H1 (cell line): ENCODE results near the gene SP8. TPM values are rescaled to one million over a fixed set of nuclear protein-coding genes. Genes with fewer than 3 reads are reported as not detected.

Source experiments
- CTCF ChIA-PET: fragments of 300-600 bp; sonication (Branson Sonifier 250); formaldehyde crosslinking; loops from one replicate; lab custom pipeline; 2021; ENCODE audit not compliant: partially characterized antibody; lab: Charles Lee
- POLR2A ChIA-PET: fragments of 300-600 bp; sonication (Branson Sonifier 250); formaldehyde crosslinking; loops from one replicate; lab custom pipeline; 2021; ENCODE audit warnings: inconsistent platforms; ENCODE audit not compliant: partially characterized antibody; lab: Charles Lee
- DNase-seq, 2 experiments: peaks; one replicate each; pipeline versions ENCODE4 v3.0.0 to v3.0.0-alpha.2; 2010 to 2022; ENCODE audit warnings: low spot score in 2 of 2, low read depth in 1 of 2, mixed read lengths in 1 of 2
- FAIRE-seq: peaks from 2 replicates; lab custom pipeline; 2011; peaks lifted over from hg19 to GRCh38; lab: Jason Lieb, UNC
- H2AFZ ChIP-seq: 2 replicates; pipeline ENCODE4 v1.8.1; 2012; ENCODE audit warnings: low read length, inconsistent platforms
- H2AK5ac ChIP-seq: 2 replicates; pipeline ENCODE4 v1.6.1; 2013; ENCODE audit warnings: low read depth, low read length
- H2BK120ac ChIP-seq: replicated peaks from 2 replicates; pipeline ENCODE3; 2013; ENCODE audit warnings: low read depth, low read length, inconsistent platforms
- H2BK12ac ChIP-seq: 2 replicates; pipeline ENCODE4 v1.6.1; 2013; ENCODE audit warnings: low read depth, low read length
- H2BK15ac ChIP-seq: 2 replicates; pipeline ENCODE4 v1.6.1; 2013; ENCODE audit warnings: low read length
- H2BK20ac ChIP-seq: 2 replicates; pipeline ENCODE4 v1.6.1; 2013; ENCODE audit warnings: low read length
- H2BK5ac ChIP-seq: 2 replicates; pipeline ENCODE4 v1.6.1; 2013; ENCODE audit warnings: low read depth, low read length
- H3K14ac ChIP-seq: 2 replicates; pipeline ENCODE4 v1.6.1; 2013; ENCODE audit warnings: inconsistent platforms; ENCODE audit not compliant: insufficient read length
- H3K18ac ChIP-seq: 2 replicates; pipeline ENCODE4 v1.6.1; 2013; ENCODE audit warnings: low read length; ENCODE audit errors: extremely low read depth
- H3K23ac ChIP-seq: 2 replicates; pipeline ENCODE4 v1.6.1; 2013; ENCODE audit warnings: inconsistent platforms; ENCODE audit not compliant: insufficient read length
- H3K23me2 ChIP-seq: 2 replicates; pipeline ENCODE4 v1.6.1; 2013; ENCODE audit warnings: low read depth, low read length
- H3K27ac ChIP-seq: 2 replicates; pipeline ENCODE4 v1.6.1; 2011; ENCODE audit warnings: low read depth, low read length, inconsistent platforms
- H3K27me3 ChIP-seq, 4 experiments: replicated peaks in 1 of 4; 1 replicate in 1 of 4; 2 replicates in 3 of 4; pipeline versions ENCODE4 v1.6.1 to v1.8.1; 2011 to 2013; ENCODE audit warnings: low read length in 3 of 4, mild to moderate bottlenecking in 3 of 4, inconsistent platforms in 2 of 4, mixed read lengths in 2 of 4, moderate library complexity in 1 of 4; ENCODE audit not compliant: control insufficient read depth in 3 of 4, insufficient read depth in 3 of 4; ENCODE audit errors: extremely low read depth in 1 of 4
- H3K36me3 ChIP-seq, 4 experiments: 2 replicates each; pipeline versions ENCODE4 v1.6.1 to v1.8.1; 2011 to 2013; ENCODE audit warnings: mild to moderate bottlenecking in 4 of 4, low read length in 3 of 4, moderate library complexity in 2 of 4, control low read depth in 1 of 4, inconsistent platforms in 1 of 4; ENCODE audit not compliant: insufficient read depth in 4 of 4, control insufficient read depth in 2 of 4
- H3K4ac ChIP-seq: replicated peaks from 2 replicates; pipeline ENCODE3; 2013; ENCODE audit warnings: low read length, low read depth, mixed read lengths, inconsistent platforms; ENCODE audit not compliant: insufficient read length
- H3K4me1 ChIP-seq, 4 experiments: replicated peaks in 1 of 4; 1 replicate in 1 of 4; 2 replicates in 3 of 4; pipeline versions ENCODE4 v1.6.1 to v1.8.1; 2011 to 2013; ENCODE audit warnings: low read length in 3 of 4, inconsistent platforms in 2 of 4, mixed read lengths in 1 of 4; ENCODE audit not compliant: insufficient read depth in 4 of 4, control insufficient read depth in 3 of 4
- H3K4me2 ChIP-seq, 2 experiments: 2 replicates each; pipeline versions ENCODE4 v1.6.1 to v1.8.1; 2011 to 2013; ENCODE audit warnings: low read depth in 2 of 2, low read length in 2 of 2, control low read depth in 1 of 2, inconsistent platforms in 1 of 2, mild to moderate bottlenecking in 1 of 2; ENCODE audit not compliant: insufficient read depth in 1 of 2
- H3K4me3 ChIP-seq, 4 experiments: fragments of 200-600, 300-600 bp in 1 of 4; sonication (generic), shearing (Covaris generic), sonication (Bioruptor Twin) in 1 of 4; 2 replicates each; pipeline versions ENCODE4 v1.5.1 to v1.8.1; 2011 to 2016; ENCODE audit warnings: low read length in 4 of 4, low read depth in 3 of 4, control low read depth in 2 of 4, inconsistent platforms in 2 of 4, mild to moderate bottlenecking in 2 of 4, mixed read lengths in 1 of 4, moderate library complexity in 1 of 4; ENCODE audit not compliant: insufficient read depth in 2 of 4; ENCODE audit errors: extremely low read depth in 1 of 4
- H3K56ac ChIP-seq: replicated peaks from 2 replicates; pipeline ENCODE3; 2013; ENCODE audit warnings: low read depth, mild to moderate bottlenecking, mixed read lengths, low read length, inconsistent platforms; ENCODE audit not compliant: insufficient read length
- H3K79me1 ChIP-seq: 2 replicates; pipeline ENCODE4 v1.6.1; 2013; ENCODE audit warnings: low read depth, low read length, control low read depth
- H3K79me2 ChIP-seq, 2 experiments: 2 replicates each; pipeline versions ENCODE4 v1.6.1 to v1.8.1; 2012 to 2013; ENCODE audit warnings: low read length in 2 of 2, mild to moderate bottlenecking in 2 of 2, inconsistent platforms in 1 of 2; ENCODE audit not compliant: insufficient read depth in 2 of 2, control insufficient read depth in 1 of 2
- H3K9ac ChIP-seq, 4 experiments: replicated peaks in 1 of 4; 1 replicate in 1 of 4; 2 replicates in 3 of 4; pipeline versions ENCODE4 v1.6.1 to v1.8.1; 2011 to 2013; ENCODE audit warnings: low read depth in 3 of 4, low read length in 3 of 4, control low read depth in 2 of 4, mild to moderate bottlenecking in 2 of 4, moderate library complexity in 2 of 4, inconsistent platforms in 1 of 4; ENCODE audit errors: extremely low read depth in 1 of 4
- H3K9me3 ChIP-seq, 2 experiments: 2 replicates each; pipeline versions ENCODE4 v1.6.1 to v1.8.1; 2012 to 2013; ENCODE audit warnings: mild to moderate bottlenecking in 2 of 2, moderate library complexity in 2 of 2, control low read depth in 1 of 2, inconsistent platforms in 1 of 2, low read depth in 1 of 2, low read length in 1 of 2, mixed read lengths in 1 of 2; ENCODE audit not compliant: insufficient read depth in 2 of 2
- H4K20me1 ChIP-seq, 2 experiments: replicated peaks in 1 of 2; 2 replicates each; pipeline versions ENCODE3 to v1.8.1; 2011 to 2013; ENCODE audit warnings: inconsistent platforms in 2 of 2, low read length in 2 of 2, mild to moderate bottlenecking in 1 of 2; ENCODE audit not compliant: insufficient read depth in 2 of 2, control insufficient read depth in 1 of 2
- H4K5ac ChIP-seq: 2 replicates; pipeline ENCODE4 v1.6.1; 2013; ENCODE audit warnings: low read length, low read depth, mixed read lengths, inconsistent platforms; ENCODE audit not compliant: insufficient read length
- H4K8ac ChIP-seq: 2 replicates; pipeline ENCODE4 v1.8.0; 2013; ENCODE audit warnings: mild to moderate bottlenecking, moderate library complexity, low read length, inconsistent platforms; ENCODE audit not compliant: insufficient read depth; ENCODE audit errors: extremely low read depth
- H4K91ac ChIP-seq: replicated peaks from 2 replicates; pipeline ENCODE3; 2013; ENCODE audit warnings: low read length, mixed read lengths, inconsistent platforms; ENCODE audit not compliant: insufficient read length
- EZH2 ChIP-seq: fragments of 200-600 bp; sonication (generic); IDR thresholded peaks from 2 replicates; pipeline ENCODE4 v1.7.1; 2012; ENCODE audit warnings: low read depth, mild to moderate bottlenecking, moderate library complexity, low read length, inconsistent platforms; ENCODE audit not compliant: severe bottlenecking
- HDAC2 ChIP-seq, 2 experiments: fragments of 300-600 bp in 1 of 2; sonication (generic) in 1 of 2; IDR thresholded peaks; 2 replicates each; pipeline ENCODE4 v1.6.1; 2011 to 2012; ENCODE audit warnings: low read depth in 2 of 2, low read length in 2 of 2, mild to moderate bottlenecking in 2 of 2, moderate library complexity in 2 of 2, borderline replicate concordance in 1 of 2, inconsistent platforms in 1 of 2
- WGBS, 2 experiments: shearing (Covaris generic) in 1 of 2; methylation state at CpG; one replicate each; pipeline versions ENCODE4 v1.1.6 to v1.1.7; 2013 to 2015; ENCODE audit warnings: low lambda C conversion rate in 2 of 2, mixed read lengths in 2 of 2, inconsistent platforms in 1 of 2, low coverage in 1 of 2, missing lambda C conversion rate in 1 of 2; ENCODE audit not compliant: insufficient replicate concordance in 2 of 2, insufficient coverage in 1 of 2, insufficient read length in 1 of 2; ENCODE audit errors: extremely low coverage in 1 of 2, missing lambda C conversion rate in 1 of 2; 5-methylcytosine and 5-hydroxymethylcytosine counted together
- polyA plus RNA-seq, 7 experiments: library from polyadenylated mRNA; depleted of rRNA in 3 of 7; stranded (reverse) in 5 of 7; unstranded in 2 of 7; fragments of >200 nt in 5 of 7; fragments of 200-250 nt in 2 of 7; gene quantifications; 1 replicate in 5 of 7; 2 replicates in 1 of 7; 4 replicates in 1 of 7; pipeline versions ENCODE4 v1.2.1 to v1.2.3, GENCODE V29; 2011 to 2013; ENCODE audit warnings: missing spikeins in 2 of 7, mixed read lengths in 2 of 7
- total RNA-seq: library from RNA; stranded (reverse); fragmentation: NEBNext Ultra II Directional; extraction: Animal tissue kit (Norgen Biotek cat#: 25700); gene quantifications from 2 replicates; pipeline ENCODE4 v1.2.1, GENCODE V29; 2021

Gene SP8
- total and polyA plus RNA-seq, 2 of the 8 experiments (the other 6 are each of a cell fraction or from before 2014, with no cell fraction given): 11.3 to 12.0 TPM

GRCh38 chr7:20787660-20788419 lies 1.2 kb upstream of the SP8 start:
- peak in 1 of 2 experiments; percentile 34; a peak in 1 of 4 replicates for TF ChIP-seq HDAC2 (IDR thresholded peaks at IDR 0.05; ENCODE audit: borderline replicate concordance in 1 of 2, low read depth in 2 of 2, low read length in 2 of 2)
- no peak for TF ChIP-seq EZH2

More at GRCh38 chr7:20787660-20788419, 1.2 kb upstream of the SP8 start:
- Histone ChIP-seq H3K36me3 (no peaks in the 10 kb centered on the region), H3K9me3 (no peaks in the 10 kb centered on the region), H4K91ac (no peak overlapping the region), H4K5ac (no peak overlapping the region), H3K27me3 (peaks cover 14 to 61% (median 37%) of the 10 kb centered on the region in 4 experiments), H3K27ac (no peak overlapping the region), H3K9ac (no peak overlapping the region), H3K79me1 (no peaks in the 10 kb centered on the region), H3K4ac (no peak overlapping the region), H2BK120ac (no peak overlapping the region), H3K23me2 (peaks cover 25% of the 10 kb centered on the region), H2BK12ac (0 out of 2 replicates have a peak overlapping the region, but pooled peaks have one; percentile 99), H3K4me1 (peaks cover 3 to 19% (median 12%) of the 10 kb centered on the region in 4 experiments), H3K4me2 (peak overlapping the region; percentile 95 to 99), H3K23ac (no peak overlapping the region), H3K14ac (no peak overlapping the region), H2BK20ac (no peak overlapping the region), H4K8ac (no peak overlapping the region), H2BK5ac (peak overlapping the region; percentile 84; the same call in 1 of the 2 replicates), H2BK15ac (no peak overlapping the region), H2AFZ (no peak overlapping the region), H3K4me3 (peak overlapping the region; percentile 80 to 92 (median 86)), H3K18ac (no peak overlapping the region), H3K56ac (no peak overlapping the region), H4K20me1 (no peaks in the 10 kb centered on the region), H2AK5ac (no peak overlapping the region), H3K79me2 (peaks cover 0 to 10% of the 10 kb centered on the region in 2 experiments; a peak in 2 of 4 replicates)
- POLR2A ChIA-PET: interaction anchor here (1.2 to 16.7 kb wide), 5 partner anchors 6 to 171 kb away, joined by 3 to 192 read pairs (median 3); partner anchors contain the start of gene SP8
- CTCF ChIA-PET: no interaction called here
- 2% methylated on average over 20 of the region's 21 CpGs; no CpG with 5 or more reads in 1 of the 2 experiments for WGBS, 2 experiments
- FAIRE-seq: no peak
- DNase-seq: no peak
